ENCODE results near the gene ARHGEF16.

Gene ARHGEF16

GRCh38 chr1:3429766-3430165 lies 24.7 kb upstream of the ARHGEF16 start:
- H3K27me3 Mint-ChIP-seq, result no peaks in the 10 kb centered on the region
- no peaks in the 10 kb centered on the region for H3K36me3 Mint-ChIP-seq (ENCODE audit: low read depth)

GRCh38 chr1:3430406-3430805 lies 24.1 kb upstream of the ARHGEF16 start:
- Mint-ChIP-seq H3K9me3 (no peaks in the 10 kb centered on the region), H3K27ac (no peak overlapping the region), H3K27me3 (no peaks in the 10 kb centered on the region), H3K4me3 (no peak overlapping the region), H3K36me3 (ENCODE audit: low read depth) (no peaks in the 10 kb centered on the region), H3K4me1 (ENCODE audit: low read depth) (no peaks in the 10 kb centered on the region)

More at GRCh38 chr1:3429766-3430165, 24.7 kb upstream of the ARHGEF16 start:
- Mint-ChIP-seq H3K4me3 (no peak overlapping the region), H3K4me1 (ENCODE audit: low read depth) (no peaks in the 10 kb centered on the region), H3K9me3 (no peaks in the 10 kb centered on the region), H3K27ac (no peak overlapping the region)

GRCh38 chr1:3430820-3431219 lies 23.6 kb upstream of the ARHGEF16 start:
- H3K36me3 Mint-ChIP-seq (ENCODE audit: low read depth), result no peaks in the 10 kb centered on the region
- no peaks in the 10 kb centered on the region for H3K4me1 Mint-ChIP-seq (ENCODE audit: low read depth)
- no peaks in the 10 kb centered on the region for H3K27me3 Mint-ChIP-seq
- H3K9me3 Mint-ChIP-seq, result no peaks in the 10 kb centered on the region
- H3K4me3 Mint-ChIP-seq, result no peak overlapping the region
- no peak overlapping the region for H3K27ac Mint-ChIP-seq

- H3K4me1 Mint-ChIP-seq (ENCODE audit: low read depth), result no peaks in the 10 kb centered on the region
- no peak overlapping the region for H3K27ac Mint-ChIP-seq
- no peaks in the 10 kb centered on the region for H3K36me3 Mint-ChIP-seq (ENCODE audit: low read depth)
- no peak overlapping the region for H3K4me3 Mint-ChIP-seq
- no peaks in the 10 kb centered on the region for H3K9me3 Mint-ChIP-seq
- H3K27me3 Mint-ChIP-seq, result no peaks in the 10 kb centered on the region
Observed at GRCh38 chr1:3431266-3431665, 23.2 kb upstream of the ARHGEF16 start.

GRCh38 chr1:3431686-3432085 lies 22.8 kb upstream of the ARHGEF16 start:
- H3K4me3 Mint-ChIP-seq, result no peak overlapping the region
- no peaks in the 10 kb centered on the region for H3K27me3 Mint-ChIP-seq
- H3K9me3 Mint-ChIP-seq, result no peaks in the 10 kb centered on the region
- H3K36me3 Mint-ChIP-seq (ENCODE audit: low read depth), result no peaks in the 10 kb centered on the region
- H3K27ac Mint-ChIP-seq, result no peak overlapping the region
- no peaks in the 10 kb centered on the region for H3K4me1 Mint-ChIP-seq (ENCODE audit: low read depth)

GRCh38 chr1:3432306-3432705 lies 22.2 kb upstream of the ARHGEF16 start:
- H3K4me1 Mint-ChIP-seq (ENCODE audit: low read depth), result no peaks in the 10 kb centered on the region
- no peaks in the 10 kb centered on the region for H3K36me3 Mint-ChIP-seq (ENCODE audit: low read depth)

GRCh38 chr1:3433076-3433475 lies 21.4 kb upstream of the ARHGEF16 start:
- Mint-ChIP-seq H3K27me3 (no peaks in the 10 kb centered on the region), H3K4me1 (ENCODE audit: low read depth) (no peaks in the 10 kb centered on the region), H3K4me3 (no peak overlapping the region), H3K36me3 (ENCODE audit: low read depth) (no peaks in the 10 kb centered on the region), H3K9me3 (no peaks in the 10 kb centered on the region), H3K27ac (no peak overlapping the region)

More at GRCh38 chr1:3432306-3432705, 22.2 kb upstream of the ARHGEF16 start:
- Mint-ChIP-seq H3K27me3 (no peaks in the 10 kb centered on the region), H3K4me3 (no peak overlapping the region), H3K9me3 (no peaks in the 10 kb centered on the region), H3K27ac (no peak overlapping the region)

GRCh38 chr1:3433596-3434320 lies 20.7 kb upstream of the ARHGEF16 start:
- Mint-ChIP-seq H3K27ac (no peak overlapping the region), H3K27me3 (no peaks in the 10 kb centered on the region)

GRCh38 chr1:3434406-3435110 lies 19.9 kb upstream of the ARHGEF16 start:
- no peaks in the 10 kb centered on the region for H3K4me1 Mint-ChIP-seq (ENCODE audit: low read depth)
- H3K9me3 Mint-ChIP-seq, result no peaks in the 10 kb centered on the region
- H3K4me3 Mint-ChIP-seq, result no peak overlapping the region
- H3K36me3 Mint-ChIP-seq (ENCODE audit: low read depth), result no peaks in the 10 kb centered on the region
- H3K27me3 Mint-ChIP-seq, result no peaks in the 10 kb centered on the region
- no peak overlapping the region for H3K27ac Mint-ChIP-seq

More at GRCh38 chr1:3433596-3434320, 20.7 kb upstream of the ARHGEF16 start:
- H3K4me1 Mint-ChIP-seq (ENCODE audit: low read depth), result no peaks in the 10 kb centered on the region
- no peaks in the 10 kb centered on the region for H3K9me3 Mint-ChIP-seq
- no peaks in the 10 kb centered on the region for H3K36me3 Mint-ChIP-seq (ENCODE audit: low read depth)
- H3K4me3 Mint-ChIP-seq, result no peak overlapping the region

GRCh38 chr1:3435666-3436065 lies 18.8 kb upstream of the ARHGEF16 start:
- Mint-ChIP-seq H3K27ac (no peak overlapping the region), H3K4me3 (no peak overlapping the region), H3K9me3 (no peaks in the 10 kb centered on the region), H3K4me1 (ENCODE audit: low read depth) (no peaks in the 10 kb centered on the region), H3K27me3 (no peaks in the 10 kb centered on the region), H3K36me3 (ENCODE audit: low read depth) (no peaks in the 10 kb centered on the region)

GRCh38 chr1:3436451-3436850 lies 18.0 kb upstream of the ARHGEF16 start:
- no peaks in the 10 kb centered on the region for H3K4me1 Mint-ChIP-seq (ENCODE audit: low read depth)
- H3K9me3 Mint-ChIP-seq, result no peaks in the 10 kb centered on the region
- no peak overlapping the region for H3K4me3 Mint-ChIP-seq
- H3K27me3 Mint-ChIP-seq, result peaks cover 4% of the 10 kb centered on the region
- H3K27ac Mint-ChIP-seq, result no peak overlapping the region
- no peaks in the 10 kb centered on the region for H3K36me3 Mint-ChIP-seq (ENCODE audit: low read depth)

- Mint-ChIP-seq H3K36me3 (ENCODE audit: low read depth) (no peaks in the 10 kb centered on the region), H3K9me3 (no peaks in the 10 kb centered on the region), H3K4me1 (ENCODE audit: low read depth) (no peaks in the 10 kb centered on the region)
Observed at GRCh38 chr1:3436901-3437300, 17.6 kb upstream of the ARHGEF16 start.

GRCh38 chr1:3438661-3439180 lies 15.7 kb upstream of the ARHGEF16 start:
- Mint-ChIP-seq H3K36me3 (ENCODE audit: low read depth) (no peaks in the 10 kb centered on the region), H3K9me3 (no peaks in the 10 kb centered on the region), H3K4me1 (ENCODE audit: low read depth) (no peaks in the 10 kb centered on the region), H3K27ac (no peak overlapping the region), H3K27me3 (peaks cover 8% of the 10 kb centered on the region), H3K4me3 (no peak overlapping the region)

More at GRCh38 chr1:3436901-3437300, 17.6 kb upstream of the ARHGEF16 start:
- Mint-ChIP-seq H3K27me3 (peaks cover 8% of the 10 kb centered on the region), H3K4me3 (no peak overlapping the region), H3K27ac (no peak overlapping the region)

GRCh38 chr1:3439346-3440299 lies 14.8 kb upstream of the ARHGEF16 start:
- Mint-ChIP-seq H3K27ac (no peak overlapping the region), H3K27me3 (peaks cover 8% of the 10 kb centered on the region), H3K4me1 (ENCODE audit: low read depth) (no peaks in the 10 kb centered on the region)

More at GRCh38 chr1:3439346-3440299, 14.8 kb upstream of the ARHGEF16 start:
- H3K9me3 Mint-ChIP-seq, result no peaks in the 10 kb centered on the region
- no peaks in the 10 kb centered on the region for H3K36me3 Mint-ChIP-seq (ENCODE audit: low read depth)
- no peak overlapping the region for H3K4me3 Mint-ChIP-seq

All from stimulated activated naive CD8-positive, alpha-beta T cell treated with anti-CD3 and anti-CD28 coated beads, Interleukin-15, Interleukin-2, amounts not matched to agents 100 ng/mL and 50 ng/mL, for 24 hours (primary cell).